Measurements from ENCODE around the gene SAMM50.

SAMM50 gene

DNA sequence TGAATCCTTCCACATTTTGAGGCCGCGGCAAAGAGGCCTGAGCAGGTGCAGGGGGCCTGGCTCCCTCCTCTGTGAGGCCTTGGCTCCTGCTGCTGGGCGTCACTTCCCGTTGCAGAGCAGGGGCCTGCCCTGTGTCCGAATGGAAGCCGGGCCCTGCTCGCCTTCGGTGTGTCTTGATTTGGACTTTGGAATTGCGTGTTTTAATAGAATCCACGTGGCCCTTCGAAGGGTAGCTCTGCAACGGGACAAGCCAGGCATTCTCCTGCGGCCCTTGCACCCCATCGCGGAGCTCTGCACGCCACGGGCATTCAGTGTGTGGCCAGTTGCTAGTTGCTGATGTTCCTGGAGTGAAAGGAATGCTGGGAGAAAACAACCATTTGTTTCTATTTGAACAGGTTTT, 25.8 kb downstream of the SAMM50 start:
- no peak for DNase-seq

DNA sequence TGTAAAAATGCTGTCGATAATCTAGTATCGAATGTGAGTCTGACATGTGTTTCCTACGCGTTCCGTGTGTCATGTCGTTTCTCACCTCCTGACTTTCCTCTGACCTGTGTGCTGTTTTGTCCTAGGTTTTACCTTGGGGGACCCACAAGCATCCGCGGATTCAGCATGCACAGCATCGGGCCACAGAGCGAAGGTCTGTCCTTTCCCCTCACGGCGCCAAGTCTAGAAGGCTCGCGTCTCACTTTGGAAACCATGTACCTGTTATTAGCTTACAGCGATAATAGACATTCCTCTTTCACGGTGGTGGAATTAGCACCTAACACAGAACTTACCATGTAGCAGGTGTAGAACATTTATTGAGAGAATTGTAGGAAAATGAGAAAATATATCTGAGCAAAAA, 28.6 kb downstream of the SAMM50 start:
- DNase-seq = no peak

DNA sequence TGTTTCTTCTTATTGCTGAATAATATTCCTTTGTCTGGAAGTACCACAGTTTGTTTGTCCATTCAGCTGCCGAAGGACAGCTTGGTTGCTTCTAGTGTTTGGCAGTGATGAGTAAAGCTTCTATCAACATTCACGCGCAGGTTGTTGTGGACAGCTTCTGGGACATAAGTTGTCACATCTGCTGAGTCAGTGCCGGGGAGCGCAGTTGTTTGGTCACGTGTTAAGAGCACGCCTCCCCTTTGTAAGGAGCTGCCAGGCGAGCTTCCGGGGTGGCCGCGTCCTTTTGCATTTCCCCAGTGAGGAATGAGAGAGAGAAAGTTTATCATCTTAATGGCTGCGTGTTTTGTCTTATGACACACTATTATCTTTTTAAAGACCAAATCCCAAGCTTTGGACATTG, 30.3 kb downstream of the SAMM50 start:
- DNase-seq = no peak

DNA sequence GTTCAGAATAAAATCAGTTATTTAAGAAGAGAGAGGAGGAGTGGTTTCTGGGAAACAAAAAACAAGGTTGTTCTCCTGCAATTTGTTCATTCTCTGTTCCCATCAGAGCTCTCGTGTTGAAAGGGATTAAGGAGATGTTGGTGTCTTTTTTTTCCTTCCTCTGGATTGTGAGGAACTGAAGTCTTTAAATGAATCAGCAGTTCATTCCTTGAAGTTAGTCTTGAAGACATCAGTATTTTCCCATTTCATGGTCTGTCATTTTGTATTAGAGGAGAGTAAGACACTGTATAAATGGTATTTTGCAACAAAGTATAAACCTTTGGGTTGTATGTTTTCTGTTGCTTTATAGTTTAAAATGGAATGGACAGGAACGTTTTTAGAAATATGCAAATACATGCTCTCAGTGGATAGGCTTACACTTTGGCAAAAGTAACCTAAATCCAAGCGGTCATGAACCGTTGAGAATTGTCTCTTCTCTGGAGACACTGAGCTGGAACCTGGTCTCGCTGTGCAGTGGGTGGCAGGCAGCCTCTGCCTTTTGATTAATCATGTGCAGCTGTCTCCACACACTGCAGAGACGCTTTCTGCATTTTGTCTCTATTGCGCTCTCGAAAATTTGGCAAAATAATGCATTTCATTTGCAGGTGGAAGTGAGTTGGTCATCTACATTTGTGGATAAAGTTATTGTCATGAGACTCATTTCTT, 33.0 kb downstream of the SAMM50 start:
- DNase-seq = no peak

DNA sequence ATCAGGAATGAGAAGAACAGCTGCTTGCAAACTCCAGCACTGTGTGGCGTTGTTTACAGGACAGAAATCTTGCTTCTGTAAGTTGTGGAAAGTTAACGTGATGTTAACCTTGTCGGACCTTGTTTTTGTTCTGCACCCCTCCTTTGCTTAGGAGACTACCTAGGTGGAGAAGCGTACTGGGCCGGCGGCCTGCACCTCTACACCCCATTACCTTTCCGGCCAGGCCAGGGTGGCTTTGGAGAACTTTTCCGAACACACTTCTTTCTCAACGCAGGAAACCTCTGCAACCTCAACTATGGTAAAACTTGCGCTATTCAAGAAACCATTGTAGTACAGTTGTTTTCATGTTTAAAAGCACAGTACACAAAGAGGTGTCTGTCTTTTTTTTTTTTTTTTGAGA, 33.7 kb downstream of the SAMM50 start:
- DNase-seq = no peak

DNA sequence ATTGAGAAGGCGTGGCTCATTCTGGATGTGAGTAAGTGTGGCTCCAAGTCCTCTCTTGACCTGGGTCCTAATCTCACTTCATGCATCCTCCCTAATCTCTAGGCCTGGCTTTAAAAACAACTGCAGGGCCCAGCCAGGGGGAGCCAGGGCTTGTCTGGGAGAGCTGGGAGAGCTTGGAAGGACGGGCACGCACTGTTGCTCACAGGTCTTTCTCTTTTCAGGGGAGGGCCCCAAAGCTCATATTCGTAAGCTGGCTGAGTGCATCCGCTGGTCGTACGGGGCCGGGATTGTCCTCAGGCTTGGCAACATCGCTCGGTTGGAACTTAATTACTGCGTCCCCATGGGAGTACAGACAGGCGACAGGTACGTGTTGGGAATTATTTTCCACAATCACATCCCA, 34.8 kb downstream of the SAMM50 start:
- no peak for DNase-seq

DNA sequence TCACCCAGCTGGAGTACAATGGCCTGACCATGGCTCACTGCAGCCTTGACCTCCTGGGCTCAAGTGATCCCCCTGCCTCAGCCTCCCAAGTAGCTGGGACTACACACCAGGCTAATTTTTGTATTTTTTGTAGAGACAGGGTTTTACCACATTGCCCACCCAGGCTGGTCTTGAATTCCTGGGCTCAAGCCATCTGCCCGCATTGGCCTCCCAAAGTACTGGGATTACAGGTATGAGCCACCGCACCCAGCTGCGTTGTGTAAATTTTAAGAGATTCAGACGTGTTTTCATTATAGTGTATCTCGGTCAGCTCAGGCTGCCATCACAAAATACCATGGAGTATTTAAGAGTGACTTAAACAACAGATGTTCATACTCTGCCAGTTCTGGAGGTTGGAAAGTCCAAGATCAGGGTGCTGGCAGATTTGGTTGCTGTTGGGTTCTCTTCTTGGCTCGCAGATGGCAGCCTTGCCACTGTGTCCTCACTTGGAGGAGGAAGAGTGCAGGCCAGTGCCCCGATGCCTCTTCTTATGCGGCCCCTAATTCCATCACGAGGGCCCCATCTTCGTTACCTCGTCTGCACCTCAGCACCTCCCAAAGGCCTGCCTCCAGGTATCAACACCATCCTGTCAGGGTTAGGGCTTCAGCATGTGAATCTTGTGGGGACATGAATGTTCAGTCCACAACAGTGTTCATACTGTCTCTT, 36.2 kb downstream of the SAMM50 start:
- no peak for DNase-seq

DNA sequence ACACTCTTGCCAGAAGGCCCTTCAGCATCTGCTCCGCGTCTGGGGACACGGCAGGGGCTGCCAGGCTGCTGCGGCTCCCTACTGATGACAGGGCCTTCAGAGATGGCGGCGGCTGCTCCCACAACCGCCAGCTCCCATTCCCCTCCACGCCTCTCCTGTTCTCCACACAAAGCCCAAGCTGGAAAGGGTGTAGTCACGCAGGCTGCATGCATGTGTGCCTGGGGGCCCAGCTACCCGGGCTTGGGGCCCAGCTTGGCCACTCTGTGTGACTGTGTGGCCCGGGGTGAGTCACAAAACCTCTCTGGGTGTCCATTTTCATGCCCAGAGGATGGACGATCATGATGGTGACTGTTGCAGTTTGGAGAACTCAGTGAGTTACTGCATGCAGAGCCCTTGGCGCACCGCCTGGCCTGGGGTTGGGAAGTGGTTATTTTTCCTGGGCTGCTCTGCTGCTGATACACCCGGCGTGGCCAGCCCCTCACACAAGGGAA, 37.1 kb downstream of the SAMM50 start:
- DNase-seq = no peak

DNA sequence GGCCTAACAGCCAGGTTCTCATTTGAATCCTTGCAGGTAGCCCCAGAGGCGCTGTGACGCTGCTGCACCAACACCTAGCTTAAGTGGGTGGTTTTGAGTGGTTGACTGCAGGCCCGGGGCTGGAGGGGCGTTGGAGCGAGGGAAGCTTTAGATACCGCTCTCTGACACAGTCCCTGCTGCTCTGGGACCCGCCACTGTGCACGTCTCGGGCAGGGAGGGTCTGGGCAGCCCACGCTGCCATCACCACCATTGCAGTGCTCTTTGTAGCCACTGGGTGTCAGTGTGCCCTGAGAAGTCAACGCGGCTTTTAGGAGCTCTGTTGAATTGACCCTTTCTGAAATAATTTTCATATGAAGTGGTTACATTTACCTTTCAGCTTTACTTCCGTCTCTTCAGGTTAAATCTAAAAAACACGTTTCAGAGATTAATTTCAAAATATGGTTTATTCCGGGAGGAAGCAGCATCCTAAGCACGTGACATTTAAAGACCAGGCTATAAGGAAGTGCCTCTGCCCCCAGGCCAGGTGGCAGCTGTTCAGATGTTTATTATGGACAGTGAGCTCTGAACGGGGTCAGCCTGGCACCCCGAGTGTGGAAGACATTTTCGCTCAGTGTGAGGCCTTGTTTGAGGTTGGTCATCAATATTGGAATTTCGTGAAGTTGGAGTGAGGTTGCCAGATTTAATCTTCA, 38.0 kb downstream of the SAMM50 start:
- no peak for DNase-seq

DNA sequence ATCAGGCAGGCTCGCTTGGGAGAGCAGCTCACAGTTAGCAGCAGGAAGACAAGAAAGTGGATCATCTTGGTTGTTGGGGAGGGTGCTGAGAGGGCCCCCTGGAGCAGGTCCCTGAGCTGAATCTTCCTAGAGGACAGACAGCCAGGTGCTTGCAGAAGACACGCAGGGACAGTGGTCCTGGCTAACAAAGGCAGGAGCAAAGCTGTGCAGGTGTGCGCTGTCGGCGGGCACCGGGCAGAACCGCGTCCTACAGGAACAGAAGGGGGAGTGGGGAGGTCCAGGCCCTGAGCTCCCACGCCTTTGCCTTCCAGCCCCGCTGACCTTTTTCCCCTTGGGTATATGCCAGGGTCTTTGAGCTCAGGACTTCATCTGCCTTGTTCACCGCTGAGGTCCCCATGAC, 38.8 kb downstream of the SAMM50 start:
- no peak for DNase-seq

DNA sequence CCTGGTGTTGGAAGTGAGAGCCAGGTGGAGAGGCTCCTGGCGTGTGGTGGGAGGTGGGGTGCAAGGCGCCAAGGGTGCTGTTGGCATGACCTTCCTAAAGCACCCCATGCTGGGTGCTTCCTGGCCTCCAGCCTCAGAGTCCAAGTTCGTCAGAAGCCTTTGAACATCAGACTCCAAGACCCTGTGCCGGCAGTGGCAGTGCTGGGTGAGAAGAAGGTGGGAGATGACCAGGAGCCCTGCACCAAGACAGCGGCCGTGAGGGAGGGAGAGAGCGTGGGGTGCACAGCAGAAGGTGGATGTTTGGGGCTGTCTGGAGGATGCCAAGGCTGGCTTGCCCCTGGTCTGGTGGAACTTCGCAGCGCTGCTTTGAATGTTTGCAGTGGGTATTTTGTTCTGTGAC, 39.2 kb downstream of the SAMM50 start:
- DNase-seq = no peak

DNA sequence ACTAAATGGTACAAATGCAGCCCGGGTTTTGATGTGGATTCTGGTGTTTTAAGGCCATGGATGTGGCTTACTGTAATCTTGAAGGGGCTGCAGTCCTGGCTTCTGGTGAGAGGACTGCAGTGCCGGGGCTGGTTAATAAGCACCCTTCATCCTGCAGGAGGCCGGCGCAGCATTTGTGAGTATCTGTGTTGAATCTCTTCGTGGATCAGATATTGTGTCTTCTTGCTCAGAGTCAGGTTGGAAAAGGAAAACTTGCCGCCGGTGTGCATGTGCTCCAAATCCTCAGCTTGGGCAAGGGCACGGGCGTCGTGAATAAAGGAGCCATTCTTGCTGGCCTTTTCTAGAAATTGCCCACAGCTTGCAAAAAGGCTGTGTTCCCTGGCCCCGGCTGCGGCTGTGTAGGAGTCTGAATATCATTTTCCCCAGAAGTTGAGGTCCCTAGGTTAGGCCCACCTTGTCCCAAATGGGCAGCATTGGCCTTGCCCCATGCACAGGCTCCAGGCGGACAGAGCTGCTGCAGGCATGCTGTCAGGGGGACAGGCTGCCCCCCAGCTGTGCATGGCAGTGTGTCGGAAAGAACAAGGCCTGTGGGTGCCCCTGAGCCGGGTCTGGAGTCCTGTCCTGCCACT, 39.9 kb downstream of the SAMM50 start:
- no peak for DNase-seq

DNA sequence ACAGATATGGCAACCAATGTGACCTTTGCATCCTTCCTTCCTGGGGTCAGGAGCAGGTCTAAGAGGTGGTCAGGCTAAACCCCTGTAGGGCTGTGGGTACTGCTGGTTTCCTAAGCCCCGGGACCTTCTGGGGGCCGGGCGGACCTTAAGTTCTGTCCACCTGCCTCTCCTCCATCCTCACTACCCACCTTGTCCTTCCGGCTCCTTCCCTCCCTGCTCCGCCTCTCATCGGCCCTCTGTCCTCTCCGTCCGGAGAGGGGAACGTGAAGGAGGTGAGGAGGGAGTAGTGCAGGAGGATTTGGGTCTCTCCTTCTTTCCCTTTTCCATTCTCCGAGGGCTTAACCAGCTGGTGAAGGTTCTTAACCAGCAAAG, 40.5 kb downstream of the SAMM50 start:
- DNase-seq = no peak

DNA sequence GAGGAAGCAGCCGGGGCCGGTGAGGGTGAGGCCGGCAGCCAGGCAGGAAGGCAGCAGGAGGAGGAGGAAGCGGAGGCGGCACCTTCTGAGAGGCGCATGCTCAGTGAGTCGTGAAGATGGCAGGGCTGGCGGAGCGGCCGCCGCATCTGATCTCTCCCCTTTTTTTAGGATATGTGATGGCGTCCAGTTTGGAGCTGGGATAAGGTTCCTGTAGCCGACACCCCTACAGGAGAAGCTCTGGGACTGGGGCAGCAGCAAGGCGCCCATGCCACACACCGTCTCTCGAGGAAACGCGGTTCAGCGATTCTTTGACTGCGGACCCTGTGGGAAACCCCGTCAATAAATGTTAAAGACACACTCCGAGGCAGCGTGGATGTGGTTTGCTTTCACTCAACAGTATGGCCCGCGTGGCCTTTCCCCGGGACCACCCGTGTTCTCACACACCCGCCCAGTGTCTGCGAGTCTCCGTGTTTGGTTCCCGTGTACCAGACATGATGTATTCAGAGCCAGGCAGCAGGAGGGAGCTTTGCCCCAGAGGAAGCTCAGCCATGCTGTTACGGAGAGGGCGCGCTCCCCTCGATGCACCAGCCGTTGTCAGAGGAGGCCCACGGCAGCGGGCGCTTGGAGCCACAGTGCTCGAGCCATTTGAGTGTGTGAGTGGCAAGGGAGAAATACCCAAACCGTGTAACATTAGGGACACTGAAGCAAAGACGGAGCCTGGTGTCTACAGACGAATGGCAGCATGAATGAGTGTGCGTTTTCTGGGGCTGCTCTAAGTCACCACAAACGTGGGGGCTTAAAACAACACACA, 41.1 kb downstream of the SAMM50 start:
- no peak for DNase-seq

DNA sequence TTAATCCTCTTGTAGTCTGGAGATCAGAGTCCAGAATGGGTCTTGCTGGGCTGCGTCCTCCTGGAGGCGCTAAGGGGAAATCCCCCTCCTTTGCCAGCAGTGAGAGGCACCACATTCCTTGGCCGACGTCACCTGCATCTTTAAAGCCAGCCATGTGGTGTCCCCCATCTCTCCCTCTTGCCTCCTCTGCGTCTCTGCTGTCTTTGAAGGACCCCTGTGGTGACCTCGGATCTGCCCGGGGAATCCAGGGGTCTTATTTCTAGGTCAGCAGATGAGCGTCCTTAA, 41.7 kb downstream of the SAMM50 start:
- no peak for DNase-seq

DNA sequence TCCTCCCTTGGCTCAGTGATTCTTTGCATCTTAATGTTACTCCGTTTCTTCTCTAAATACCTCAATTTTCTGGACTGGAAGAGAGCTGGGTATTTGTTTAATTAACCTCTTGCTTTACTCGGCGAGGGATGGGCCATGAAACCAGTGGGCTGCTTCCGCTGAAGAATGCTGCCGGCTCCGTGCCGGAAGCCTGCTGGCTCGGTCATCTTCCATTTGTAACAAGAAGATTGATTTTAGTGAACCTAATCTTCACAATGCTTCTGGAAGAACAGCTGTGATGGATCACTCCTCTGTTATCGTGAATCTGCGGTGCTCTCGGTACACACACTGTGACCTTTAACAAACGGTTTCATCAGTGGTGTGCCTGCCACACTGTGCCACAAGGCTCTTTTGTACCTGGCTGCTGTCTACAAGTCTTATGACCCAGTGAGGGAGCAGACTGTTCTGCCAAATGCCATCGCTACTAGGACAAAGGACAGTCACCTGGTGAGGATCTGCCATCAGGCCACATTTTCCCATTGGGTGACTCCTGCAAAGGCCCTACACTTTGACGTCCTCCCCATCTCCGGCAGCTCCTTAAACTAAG, 43.5 kb downstream of the SAMM50 start:
- DNase-seq = no peak

DNA sequence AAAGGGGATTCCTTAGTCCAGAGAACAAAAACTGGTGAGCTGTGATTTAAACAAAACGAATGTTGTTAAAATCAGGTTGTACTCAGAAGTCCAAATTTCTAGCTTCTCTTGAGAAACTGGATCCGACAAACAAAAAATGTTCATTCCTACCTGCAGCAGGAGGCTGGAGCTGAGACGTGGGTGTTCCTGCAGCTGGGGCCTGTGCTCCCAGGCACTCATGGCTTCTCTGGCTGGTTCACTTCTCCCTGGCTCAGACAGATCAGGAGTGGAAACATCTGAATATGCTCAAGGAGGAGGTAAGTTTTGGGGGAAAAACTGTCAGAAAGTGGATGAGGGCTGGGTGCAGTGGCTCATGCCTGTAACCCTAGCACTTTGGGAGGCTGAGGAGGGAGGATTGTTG, 44.1 kb downstream of the SAMM50 start:
- no peak for DNase-seq

DNA sequence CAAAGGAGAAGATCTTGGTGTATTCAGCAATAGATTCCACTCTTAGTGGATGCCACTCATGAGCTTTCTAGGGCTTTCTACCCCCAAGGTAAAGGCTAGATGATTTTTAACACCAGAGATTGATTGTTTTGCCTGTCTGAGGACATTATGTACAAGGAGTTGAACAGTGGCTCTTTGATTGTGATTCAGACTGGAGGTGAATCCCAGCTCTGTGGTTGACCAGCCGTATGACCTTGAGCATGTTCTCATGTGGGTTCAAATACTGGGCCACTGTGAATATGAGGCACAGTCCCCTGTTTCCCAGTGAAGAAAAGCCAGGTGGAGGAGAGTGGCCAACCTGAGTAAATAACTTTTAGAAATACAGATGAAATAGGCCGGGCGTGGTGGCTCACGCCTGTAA, 44.9 kb downstream of the SAMM50 start:
- DNase-seq = no peak

DNA sequence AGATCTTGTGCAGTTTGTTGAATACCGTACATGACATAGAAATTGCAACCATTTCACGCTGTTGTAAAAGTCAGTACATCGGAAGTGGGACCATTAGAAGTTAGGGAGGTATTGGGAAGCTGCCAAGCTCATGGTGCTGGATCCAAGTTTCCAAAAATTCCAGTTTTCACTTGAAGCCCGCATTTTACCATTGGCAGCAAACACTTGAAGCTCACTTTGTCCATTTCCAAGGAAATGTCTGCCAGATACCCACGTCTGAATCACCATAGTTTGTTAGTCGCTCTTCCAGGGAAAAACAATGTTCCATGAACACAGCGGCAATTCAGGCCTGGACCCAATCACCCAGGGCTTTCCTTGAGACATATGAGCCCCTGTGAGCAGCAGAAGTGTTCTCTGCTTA, 46.3 kb downstream of the SAMM50 start:
- no peak for DNase-seq

DNA sequence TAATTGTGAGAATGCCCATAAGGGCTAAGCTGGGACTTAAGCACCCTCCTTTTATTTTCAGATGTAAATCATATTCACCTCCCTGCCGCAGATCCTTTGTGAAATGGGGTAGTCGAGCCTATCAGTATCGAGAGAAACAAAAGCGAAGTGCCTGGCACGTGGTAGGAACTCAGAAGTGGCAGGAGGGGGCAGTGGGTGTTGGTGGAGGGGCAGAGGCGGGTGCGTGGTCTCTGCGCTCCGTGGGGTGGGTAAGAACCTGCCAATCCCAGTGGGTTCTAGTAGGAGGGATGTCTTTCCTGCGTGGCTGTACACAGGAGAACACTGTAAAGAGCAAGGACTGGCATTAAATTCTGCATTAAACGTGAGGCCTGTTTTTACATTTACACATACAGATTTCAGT, 47.1 kb downstream of the SAMM50 start:
- DNase-seq = no peak

DNA sequence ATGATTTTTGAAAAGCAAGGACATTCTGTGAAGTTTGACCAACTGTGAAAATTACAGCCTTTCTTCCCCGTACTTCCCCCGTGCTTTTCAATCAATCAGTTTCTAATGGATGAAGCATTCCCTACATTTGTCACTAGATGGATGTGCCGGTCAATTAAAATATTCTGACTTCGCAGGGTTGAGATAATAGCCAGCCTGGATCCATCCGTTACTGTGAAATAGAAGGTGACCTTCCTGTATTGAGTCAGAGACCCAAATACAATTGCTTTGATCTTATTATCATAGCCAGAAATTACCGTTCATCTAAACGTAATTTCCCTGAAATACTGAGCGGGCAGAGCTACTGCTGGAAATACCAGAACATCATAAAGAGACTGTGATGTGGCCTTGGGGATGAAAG, 47.8 kb downstream of the SAMM50 start:
- DNase-seq = no peak

DNA sequence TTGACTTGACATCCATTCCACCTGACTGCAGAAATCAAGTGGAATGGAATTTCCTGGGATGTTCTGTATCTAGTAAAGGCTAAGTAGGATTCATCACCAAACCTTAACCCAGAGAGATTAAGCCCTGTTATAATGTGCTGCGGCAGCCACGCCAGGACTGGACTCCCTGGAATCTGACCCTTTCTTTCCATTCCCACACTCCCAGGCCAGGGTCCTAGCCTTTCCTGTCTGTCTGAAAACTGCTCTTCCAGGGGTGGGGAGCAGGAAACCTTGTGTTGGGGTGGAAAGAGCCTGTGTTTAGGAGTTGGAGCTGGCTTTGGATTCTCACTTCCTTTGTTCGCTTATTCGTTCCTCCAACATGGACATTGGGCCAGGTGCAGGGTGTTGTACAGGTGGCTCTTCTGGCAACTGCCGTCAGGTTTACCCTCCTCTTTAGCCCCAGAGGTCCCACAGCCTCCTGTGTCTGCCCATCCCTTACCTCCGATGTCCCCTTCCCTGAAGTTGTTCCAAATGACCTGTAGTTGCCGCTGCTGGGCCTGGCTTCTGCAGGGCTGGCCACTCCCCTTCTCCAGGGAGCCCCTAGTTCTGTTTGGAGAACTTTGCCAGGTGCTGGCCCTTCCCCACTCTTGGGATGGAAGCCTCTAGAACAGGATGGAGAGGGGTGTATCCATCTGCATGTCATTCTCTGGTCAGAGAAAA, 48.3 kb downstream of the SAMM50 start:
- DNase-seq = no peak

Data from NCI-H187 (cell line).